Measurements from ENCODE around the gene ZCCHC7. TPM values are rescaled to one million over a fixed set of nuclear protein-coding genes. Genes with fewer than 3 reads are reported as not detected.
A peak's percentile ranks its signal among the peaks of the same experiment; 100 is the strongest.

The ZCCHC7 gene
- total and polyA plus RNA-seq, 10 of the 15 experiments (the other 5 are each of a cell fraction or from before 2014, with no cell fraction given): 42.9 to 178 (median 53.3) TPM

- H3K9ac ChIP-seq (ENCODE audit: control insufficient read depth, insufficient read depth, low read length): no peak overlapping the region
- H3K27ac ChIP-seq (ENCODE audit: control insufficient read depth, insufficient read depth): no peak overlapping the region
- H3K27me3 ChIP-seq (replicated peaks in 1 of 2; ENCODE audit: control insufficient read depth in 2 of 2, insufficient read depth in 2 of 2, low read length in 1 of 2): no peaks in the 10 kb centered on the region
- in situ Hi-C loops (cut with MboI): no loop called here
- no peak overlapping the region for H3K4me2 ChIP-seq (ENCODE audit: control insufficient read depth, insufficient read depth)
- TF ChIP-seq ZBED1 (IDR thresholded peaks at IDR 0.05; ENCODE audit: borderline replicate concordance) (no peak), MYC (IDR thresholded peaks at IDR 0.05; ENCODE audit: insufficient read depth, insufficient read length, insufficient replicate concordance, low read length, severe bottlenecking) (no peak), NFYA (IDR thresholded peaks at IDR 0.05; ENCODE audit: borderline replicate concordance, low read depth, low read length) (no peak), CBX5 (IDR thresholded peaks at IDR 0.05; ENCODE audit: low read depth) (no peak), POLR2AphosphoS2 (IDR thresholded peaks at IDR 0.05; ENCODE audit: low read depth, low read length) (no peak)
- TF ChIP-seq, protein P1, sequence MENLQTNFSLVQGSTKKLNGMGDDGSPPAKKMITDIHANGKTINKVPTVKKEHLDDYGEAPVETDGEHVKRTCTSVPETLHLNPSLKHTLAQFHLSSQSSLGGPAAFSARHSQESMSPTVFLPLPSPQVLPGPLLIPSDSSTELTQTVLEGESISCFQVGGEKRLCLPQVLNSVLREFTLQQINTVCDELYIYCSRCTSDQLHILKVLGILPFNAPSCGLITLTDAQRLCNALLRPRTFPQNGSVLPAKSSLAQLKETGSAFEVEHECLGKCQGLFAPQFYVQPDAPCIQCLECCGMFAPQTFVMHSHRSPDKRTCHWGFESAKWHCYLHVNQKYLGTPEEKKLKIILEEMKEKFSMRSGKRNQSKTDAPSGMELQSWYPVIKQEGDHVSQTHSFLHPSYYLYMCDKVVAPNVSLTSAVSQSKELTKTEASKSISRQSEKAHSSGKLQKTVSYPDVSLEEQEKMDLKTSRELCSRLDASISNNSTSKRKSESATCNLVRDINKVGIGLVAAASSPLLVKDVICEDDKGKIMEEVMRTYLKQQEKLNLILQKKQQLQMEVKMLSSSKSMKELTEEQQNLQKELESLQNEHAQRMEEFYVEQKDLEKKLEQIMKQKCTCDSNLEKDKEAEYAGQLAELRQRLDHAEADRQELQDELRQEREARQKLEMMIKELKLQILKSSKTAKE (IDR thresholded peaks at IDR 0.05; ENCODE audit: low read depth, poor library complexity, severe bottlenecking): no peak
- ChIA-PET SMC1A (ENCODE audit: uncharacterized antibody, unreplicated experiment) (interaction anchor here (0.7 to 6.1 kb wide), 7 partner anchors 11 to 220 kb away, joined by 3 to 85 read pairs (median 8); no protein-coding TSS in a partner anchor), POLR2A (interaction anchor here (1.2 to 2.0 kb wide), 2 partner anchors 12 to 20 kb away, joined by 3 to 7 read pairs; no protein-coding TSS in a partner anchor), CTCF (interaction anchor here (1.6 to 2.5 kb wide), 4 partner anchors 9 to 23 kb away, joined by 6 to 13 read pairs (median 8); no protein-coding TSS in a partner anchor), RAD21 (ENCODE audit: unreplicated experiment) (interaction anchor here (2.2 to 2.9 kb wide), 2 partner anchors 11 to 16 kb away, joined by 9 to 14 read pairs; no protein-coding TSS in a partner anchor)
- no peak overlapping the region for H2AFZ ChIP-seq (ENCODE audit: control insufficient read depth, low read depth, low read length)
- ATAC-seq (no peak), DNase-seq (ENCODE audit: low read depth, low spot score) (no peak), FAIRE-seq (no peak)
- WGBS (ENCODE audit: insufficient coverage, insufficient replicate concordance, low lambda C conversion rate, missing lambda C conversion rate): 100% methylated on average over 1 of the region's 1 CpG
- no peaks in the 10 kb centered on the region for H3K36me3 ChIP-seq (ENCODE audit: control insufficient read depth in 2 of 2, insufficient read depth in 2 of 2, low read length in 1 of 2)
- H3K79me2 ChIP-seq (ENCODE audit: control insufficient read depth, insufficient read depth, low read length): peaks cover 62% of the 10 kb centered on the region
- intact Hi-C loops (cut with micrococcal nuclease; ENCODE audit: unreplicated experiment): no loop called here
- H3K4me1 ChIP-seq (ENCODE audit: control insufficient read depth, insufficient read depth, low read length): peaks cover 3% of the 10 kb centered on the region
- no peaks in the 10 kb centered on the region for H4K20me1 ChIP-seq (ENCODE audit: control insufficient read depth, insufficient read depth)
- TSS peak; percentile 3 for BruUV-seq (replicated peaks)
- H3K9me3 ChIP-seq (replicated peaks; ENCODE audit: control insufficient read depth, insufficient read depth, low read length): no peaks in the 10 kb centered on the region; the same call in 2 of the 3 replicates
- no peak overlapping the region for H3K4me3 ChIP-seq
These were observed 95.5 kb downstream of the ZCCHC7 start for GRCh38 chr9:37215830-37216229.

Measured in GM12878 (cell line).